ENCODE data around the gene KCNMA1.

GRCh38 chr10:77359950-77360520 is 277.6 kb downstream of the KCNMA1 start:
- no peak for TF ChIP-seq CTCF (IDR thresholded peaks at IDR 0.05; ENCODE audit: insufficient read depth, low read length, poor library complexity, severe bottlenecking)
- TF ChIP-seq EZH2phosphoT487 (conservative IDR thresholded peaks at IDR 0.05; ENCODE audit: low read length) = no peak

All from SU-DHL-6 (cell line).